Measurements from ENCODE around the gene ADARB2.
"Not testable (repeated sequence)": the region's sequence is repeated elsewhere in the genome, so short reads cannot be mapped to it uniquely, and the experiment has no call there.

The ADARB2 gene

DNA sequence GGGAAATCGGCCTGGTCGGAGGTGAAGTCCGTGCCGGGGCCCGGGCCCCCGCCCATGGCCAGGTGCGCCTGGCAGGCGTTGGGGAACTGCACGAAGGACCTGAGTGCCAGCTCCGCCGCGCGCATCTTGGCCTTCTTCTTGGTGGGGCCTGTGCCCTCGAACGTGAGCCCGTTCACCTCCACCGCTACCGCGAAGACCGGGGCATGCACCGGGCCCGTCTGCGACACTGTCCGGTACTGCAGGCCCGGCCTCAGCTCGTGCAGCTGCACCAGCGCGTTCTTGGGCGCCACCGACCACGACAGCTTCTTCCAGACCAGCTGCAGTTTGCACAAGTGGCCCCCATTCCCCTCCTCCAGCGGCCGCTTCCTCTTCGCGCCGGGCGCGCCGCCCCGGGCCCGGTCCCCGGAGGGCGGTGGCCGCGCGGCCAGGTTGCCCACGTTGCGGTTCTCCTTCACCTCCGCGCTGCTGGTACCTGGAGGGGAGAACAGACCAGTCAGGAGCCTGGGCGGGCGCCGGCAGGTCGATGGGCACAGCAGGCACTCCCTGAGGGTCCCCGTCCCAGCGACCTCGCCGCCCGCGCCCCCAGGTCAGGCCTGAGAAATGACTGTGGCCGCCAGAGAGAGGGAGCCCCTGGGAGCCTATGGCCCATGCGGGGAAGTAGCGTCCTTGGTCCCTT lies 373.7 kb downstream of the ADARB2 start:
- no peak for DNase-seq (ENCODE audit: insufficient read length, low spot score)
- no peak for FAIRE-seq
- TF ChIP-seq POLR2A (IDR thresholded peaks at IDR 0.05; ENCODE audit: low read depth, low read length), result no peak

GRCh38 chr10:1362589-1363445 lies 374.5 kb downstream of the ADARB2 start:
- DNase-seq (ENCODE audit: insufficient read length, low spot score), result no peak
- FAIRE-seq, result no peak
- no peak for TF ChIP-seq POLR2A (IDR thresholded peaks at IDR 0.05; ENCODE audit: low read depth, low read length)

- TF ChIP-seq POLR2A (IDR thresholded peaks at IDR 0.05; ENCODE audit: low read depth, low read length), result no peak
- FAIRE-seq, result no peak
- DNase-seq (ENCODE audit: insufficient read length, low spot score), result no peak
Measured at GRCh38 chr10:1361411-1362105, 375.8 kb downstream of the ADARB2 start.

- TF ChIP-seq POLR2A (IDR thresholded peaks at IDR 0.05; ENCODE audit: low read depth, low read length), result no peak
- FAIRE-seq (no peak), DNase-seq (ENCODE audit: insufficient read length, low spot score) (no peak)
Measured at GRCh38 chr10:1360558-1361164, 376.7 kb downstream of the ADARB2 start.

DNA sequence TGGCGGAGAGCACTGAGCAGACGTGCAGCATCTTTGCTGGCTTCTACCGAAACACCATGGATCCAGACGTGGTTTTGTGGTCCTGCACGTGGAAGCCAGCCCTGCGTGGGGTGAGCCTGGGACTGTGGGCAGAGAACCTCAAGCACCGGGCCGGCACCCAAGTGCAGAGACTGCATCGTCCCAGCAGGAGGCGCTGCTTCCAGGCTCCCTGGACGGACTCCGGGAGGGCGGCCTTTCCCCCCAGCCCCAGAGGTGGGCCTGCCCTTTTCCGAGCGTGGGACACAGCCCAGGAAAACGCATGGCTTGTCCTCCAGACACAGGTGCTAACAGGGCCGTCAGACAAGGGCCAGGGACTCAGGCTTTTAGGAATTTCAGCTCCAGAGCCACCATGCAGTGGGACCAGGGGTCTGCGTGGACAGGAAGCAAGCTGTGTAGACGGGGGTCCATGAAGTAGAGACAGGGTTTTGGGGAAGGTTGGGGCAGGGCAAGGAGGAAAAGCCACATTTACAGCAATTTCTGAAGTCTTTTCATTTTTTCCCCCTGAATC lies 377.2 kb downstream of the ADARB2 start:
- no peak for TF ChIP-seq POLR2A (IDR thresholded peaks at IDR 0.05; ENCODE audit: low read depth, low read length)
- FAIRE-seq, result no peak
- DNase-seq (ENCODE audit: insufficient read length, low spot score), result no peak

DNA sequence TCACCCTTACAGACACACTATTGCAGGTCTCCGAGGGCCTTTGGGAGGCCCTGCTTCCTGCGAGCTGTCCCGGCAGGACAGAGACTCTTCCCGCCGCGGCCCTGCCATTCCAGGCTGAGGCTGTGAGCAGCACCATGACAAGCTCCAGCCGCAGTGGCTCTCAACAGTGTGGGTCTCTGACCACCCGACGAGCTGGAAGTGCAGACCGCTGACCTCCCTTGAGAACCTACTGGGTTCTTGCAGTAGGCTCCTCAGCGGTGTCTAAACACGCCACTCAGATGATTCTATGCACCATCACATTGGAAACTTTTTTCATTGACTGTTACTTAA lies 377.7 kb downstream of the ADARB2 start:
- DNase-seq (ENCODE audit: insufficient read length, low spot score), result no peak
- no peak for FAIRE-seq
- TF ChIP-seq POLR2A (IDR thresholded peaks at IDR 0.05; ENCODE audit: low read depth, low read length), result no peak

GRCh38 chr10:1358860-1359625 lies 378.3 kb downstream of the ADARB2 start:
- DNase-seq (ENCODE audit: insufficient read length, low spot score) (no peak), FAIRE-seq (no peak)
- no peak for TF ChIP-seq POLR2A (IDR thresholded peaks at IDR 0.05; ENCODE audit: low read depth, low read length)

DNA sequence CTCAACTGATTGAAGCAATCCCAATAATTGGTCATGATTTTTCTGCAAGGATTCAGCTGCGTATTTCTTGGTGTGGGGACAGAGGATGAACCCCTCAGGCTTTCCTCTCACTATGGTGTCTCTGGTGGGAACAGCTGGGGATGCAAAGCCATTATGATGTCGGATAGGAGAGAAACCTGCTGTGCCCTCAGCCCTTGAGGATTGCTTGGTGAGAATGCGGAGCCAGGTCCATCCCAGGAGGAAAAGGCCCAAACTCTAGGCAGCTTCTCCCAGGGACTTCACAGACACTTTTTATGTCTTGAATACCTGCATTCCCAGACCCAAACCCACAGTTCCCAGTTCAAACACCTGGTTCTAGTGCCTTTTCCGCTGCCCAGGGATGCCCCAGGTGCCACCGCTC lies 379.2 kb downstream of the ADARB2 start:
- TF ChIP-seq POLR2A (IDR thresholded peaks at IDR 0.05; ENCODE audit: low read depth, low read length), result no peak
- FAIRE-seq (no peak), DNase-seq (ENCODE audit: insufficient read length, low spot score) (no peak)

GRCh38 chr10:1356349-1356748 lies 381.0 kb downstream of the ADARB2 start:
- no peak for FAIRE-seq
- no peak for TF ChIP-seq POLR2A (IDR thresholded peaks at IDR 0.05; ENCODE audit: low read depth, low read length)
- DNase-seq (ENCODE audit: insufficient read length, low spot score), result no peak

- FAIRE-seq (no peak), DNase-seq (ENCODE audit: insufficient read length, low spot score) (no peak)
- TF ChIP-seq POLR2A (IDR thresholded peaks at IDR 0.05; ENCODE audit: low read depth, low read length), result no peak
Measured at GRCh38 chr10:1354809-1355710, 382.3 kb downstream of the ADARB2 start.

GRCh38 chr10:1352296-1352695 lies 385.0 kb downstream of the ADARB2 start:
- FAIRE-seq; DNase-seq (ENCODE audit: insufficient read length, low spot score): not testable (repeated sequence)

- TF ChIP-seq POLR2A (IDR thresholded peaks at IDR 0.05; ENCODE audit: low read depth, low read length), result no peak
- no peak for DNase-seq (ENCODE audit: insufficient read length, low spot score)
- FAIRE-seq, result no peak
Measured at GRCh38 chr10:1348773-1349050, 388.6 kb downstream of the ADARB2 start.
